PC-9 (cell line): ENCODE measurements around the gene CBX8.

Experiments used
- CTCF ChIP-seq: fragments of 200-600 bp; sonication (generic); conservative IDR thresholded peaks from 2 replicates; pipeline ENCODE4 v1.6.1; 2017; ENCODE audit warnings: mixed run types, antibody characterized with exemption, mild to moderate bottlenecking, moderate library complexity
- EZH2 ChIP-seq: fragments of 200-600 bp; sonication (generic); IDR thresholded peaks from 2 replicates; pipeline ENCODE4 v1.8.0; 2017; ENCODE audit warnings: antibody characterized with exemption, low read depth

- no peak for TF ChIP-seq CTCF
- TF ChIP-seq EZH2: no peak
Measured at GRCh38 chr17:79820959-79821330, 24.1 kb upstream of the CBX8 start.
